WI38 (cell line): ENCODE data around the gene ZNF263.

Experiments
- H3K4me3 ChIP-seq: 2 replicates; pipeline ENCODE4 v1.5.1; 2011; ENCODE audit warnings: low read depth, mild to moderate bottlenecking, control low read depth, low read length
- TF ChIP-seq, protein P1 (sequence below): IDR thresholded peaks from 2 replicates; pipeline ENCODE4 v1.5.1; 2012; ENCODE audit warnings: low read depth, mild to moderate bottlenecking, control low read depth, low read length

The ZNF263 gene

DNA sequence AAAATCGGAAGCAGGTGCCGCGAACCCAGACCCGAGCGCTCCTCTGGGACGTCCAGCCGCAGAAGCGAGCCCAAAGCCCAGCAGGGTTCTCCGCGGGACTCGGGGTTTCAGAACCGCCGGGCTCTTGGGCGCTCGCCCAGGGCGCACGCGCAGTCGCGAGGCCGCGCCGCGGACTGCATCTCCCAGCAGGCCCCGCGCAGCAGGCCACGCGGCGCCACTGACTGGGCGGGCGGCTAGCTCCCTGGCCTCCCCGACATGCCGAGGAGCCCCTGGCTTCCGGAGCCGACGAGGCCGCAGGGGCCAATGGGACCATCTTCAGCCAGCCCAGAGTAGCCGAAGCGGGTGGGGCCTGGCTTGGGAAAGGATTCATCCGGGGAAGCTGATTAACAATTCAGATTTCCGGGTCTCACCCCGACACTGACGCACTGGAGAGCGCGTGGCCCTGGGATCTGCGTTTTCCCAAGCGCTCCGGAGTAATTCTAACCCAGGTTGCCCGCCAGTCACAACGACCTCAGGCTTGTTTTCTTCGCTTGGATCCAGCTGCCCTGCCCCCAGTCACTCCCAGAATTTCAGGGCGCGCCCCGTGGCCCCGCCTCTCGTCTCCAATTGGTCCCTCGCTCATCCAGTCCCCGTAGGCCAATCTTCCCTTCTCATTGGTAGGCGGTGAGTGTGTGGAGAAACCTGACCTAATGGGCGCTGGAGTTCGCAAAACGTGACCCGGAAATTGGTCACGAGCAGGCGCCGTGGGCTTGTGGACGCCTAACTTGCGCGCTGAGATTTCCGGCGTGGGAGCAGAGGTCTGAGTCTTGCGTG, at the start of gene ZNF263:
TSS of gene ZNF263 (plus strand) at position 762 of the 813 bp plus-strand sequence. CDS start 328 bp downstream, outside the sequence.
- TF ChIP-seq, protein P1, sequence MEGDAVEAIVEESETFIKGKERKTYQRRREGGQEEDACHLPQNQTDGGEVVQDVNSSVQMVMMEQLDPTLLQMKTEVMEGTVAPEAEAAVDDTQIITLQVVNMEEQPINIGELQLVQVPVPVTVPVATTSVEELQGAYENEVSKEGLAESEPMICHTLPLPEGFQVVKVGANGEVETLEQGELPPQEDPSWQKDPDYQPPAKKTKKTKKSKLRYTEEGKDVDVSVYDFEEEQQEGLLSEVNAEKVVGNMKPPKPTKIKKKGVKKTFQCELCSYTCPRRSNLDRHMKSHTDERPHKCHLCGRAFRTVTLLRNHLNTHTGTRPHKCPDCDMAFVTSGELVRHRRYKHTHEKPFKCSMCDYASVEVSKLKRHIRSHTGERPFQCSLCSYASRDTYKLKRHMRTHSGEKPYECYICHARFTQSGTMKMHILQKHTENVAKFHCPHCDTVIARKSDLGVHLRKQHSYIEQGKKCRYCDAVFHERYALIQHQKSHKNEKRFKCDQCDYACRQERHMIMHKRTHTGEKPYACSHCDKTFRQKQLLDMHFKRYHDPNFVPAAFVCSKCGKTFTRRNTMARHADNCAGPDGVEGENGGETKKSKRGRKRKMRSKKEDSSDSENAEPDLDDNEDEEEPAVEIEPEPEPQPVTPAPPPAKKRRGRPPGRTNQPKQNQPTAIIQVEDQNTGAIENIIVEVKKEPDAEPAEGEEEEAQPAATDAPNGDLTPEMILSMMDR = no peak

GRCh38 chr16:3234543-3234856, 48.8 kb upstream of the ZNF263 start:
- H3K4me3 ChIP-seq = peak overlapping the region; percentile 71
- TF ChIP-seq, protein P1 = no peak

More for the DNA sequence above, at the start of gene ZNF263:
- peak within 1 kb of the TSS; percentile 98 for H3K4me3 ChIP-seq

DNA sequence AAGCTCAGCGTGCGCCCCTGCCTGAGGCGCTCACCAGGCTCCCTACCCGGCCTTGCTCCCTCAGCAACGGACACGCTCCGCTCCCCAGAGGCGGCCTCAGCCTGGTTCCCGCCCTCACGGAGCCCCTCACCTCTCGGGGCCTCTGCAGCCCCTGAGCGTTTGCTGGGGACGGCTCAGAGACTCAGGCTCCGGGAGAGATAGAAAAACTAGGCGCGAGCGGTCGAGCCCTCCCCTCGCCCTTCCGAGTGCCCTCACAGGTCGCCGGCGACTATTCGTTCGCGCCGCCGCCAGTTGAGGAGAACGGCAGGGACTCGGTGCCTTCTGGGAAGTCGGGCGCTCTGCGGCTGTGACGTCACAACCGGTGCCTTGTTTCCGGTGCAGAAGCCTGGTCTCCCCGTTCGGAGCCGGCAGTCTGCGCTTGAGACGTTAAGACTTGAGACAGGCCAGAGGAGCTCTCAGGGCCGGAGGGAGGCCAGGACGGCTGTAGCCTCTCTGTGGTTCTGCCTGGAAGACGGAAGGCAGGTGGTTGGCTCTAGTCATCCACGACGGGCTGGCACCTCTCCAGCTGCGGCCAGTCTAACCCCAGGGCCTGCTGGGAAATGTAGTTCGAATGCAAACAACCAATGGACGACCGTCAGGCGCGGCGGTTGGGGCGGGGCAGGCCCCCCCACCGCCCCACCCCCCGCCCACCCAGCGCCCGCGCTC, 48.3 kb upstream of the ZNF263 start, which contains the start of gene ZNF200:
TSS of gene ZNF200 (minus strand) at position 302 of the 705 bp plus-strand sequence. CDS start 1,403 bp downstream, outside the sequence.
- H3K4me3 ChIP-seq = peak within 1 kb of the TSS; percentile 71
- TF ChIP-seq, protein P1 = no peak

DNA sequence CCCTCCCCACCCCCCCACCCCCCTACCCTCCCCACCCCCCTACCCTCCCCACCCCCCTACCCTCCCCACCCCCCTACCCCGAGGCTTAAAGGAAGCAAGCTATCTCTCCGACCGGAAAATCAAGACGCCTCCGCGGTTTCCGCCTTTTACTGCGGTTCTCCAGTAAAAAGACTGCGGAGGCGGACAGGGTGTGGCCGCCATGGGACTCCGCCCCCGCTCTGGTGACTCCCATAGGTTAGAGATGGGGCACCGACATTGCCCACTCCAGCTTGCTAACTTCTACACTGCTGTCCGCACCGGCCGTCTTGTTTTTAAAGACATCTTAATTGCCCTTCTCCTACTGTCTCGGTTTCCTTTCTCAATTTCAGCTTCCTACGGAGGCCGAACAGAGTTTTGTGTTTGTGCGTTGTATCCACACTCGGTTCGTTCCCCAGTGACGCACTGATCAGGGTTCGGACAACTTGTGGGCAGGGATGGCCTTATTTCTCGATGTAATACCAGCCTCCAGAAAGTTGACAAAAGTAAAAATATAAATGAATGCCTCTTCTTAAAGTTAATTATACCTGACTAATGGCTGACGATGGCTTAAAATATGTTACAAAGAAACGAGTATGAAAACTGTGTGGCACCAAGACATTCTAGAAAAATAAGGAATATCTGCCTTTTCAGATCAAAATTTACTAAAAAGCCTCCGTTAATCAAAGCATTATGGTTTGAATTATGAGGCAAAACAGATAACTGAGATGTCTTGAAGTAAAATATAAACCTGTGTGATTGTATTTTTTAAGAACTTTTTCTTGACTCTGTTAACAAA, 47.2 kb upstream of the ZNF263 start:
- TF ChIP-seq, protein P1 = no peak

DNA sequence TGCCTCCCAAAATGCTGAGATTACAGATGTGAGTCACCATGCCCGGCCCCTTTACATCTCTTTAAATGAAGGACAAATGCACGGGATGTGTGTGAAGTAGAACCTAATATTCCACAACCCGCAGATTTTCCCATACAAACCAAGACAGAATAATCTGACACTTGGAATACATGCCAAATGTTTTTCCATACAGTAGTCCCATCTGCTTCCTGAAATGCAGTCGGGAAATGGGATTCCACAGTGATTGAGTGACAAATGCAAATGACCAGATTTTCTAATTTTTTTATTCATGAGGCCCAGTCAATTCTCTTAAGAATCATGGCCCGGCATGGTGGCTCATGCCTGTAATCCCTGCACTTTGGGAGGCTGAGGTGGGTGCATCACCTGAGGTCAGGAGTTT, 41.5 kb upstream of the ZNF263 start:
- no peak overlapping the region for H3K4me3 ChIP-seq
- TF ChIP-seq, protein P1 = no peak

More for the DNA sequence above, 47.2 kb upstream of the ZNF263 start:
- H3K4me3 ChIP-seq = no peak overlapping the region

GRCh38 chr16:3242709-3243108, 40.6 kb upstream of the ZNF263 start:
- TF ChIP-seq, protein P1 = no peak
- H3K4me3 ChIP-seq = no peak overlapping the region
